Mesodermal cell (in vitro differentiated cells): ENCODE data around the gene ACO2.

Experiments used
- H3K27ac ChIP-seq: 2 replicates; pipeline ENCODE4 v1.7.0; 2013; ENCODE audit warnings: mild to moderate bottlenecking, low read depth, low read length, moderate library complexity; ENCODE audit not compliant: severe bottlenecking
- H3K36me3 ChIP-seq: 2 replicates; pipeline ENCODE4 v1.7.1; 2013; ENCODE audit warnings: mild to moderate bottlenecking, low read length, moderate library complexity; ENCODE audit not compliant: control insufficient read depth, insufficient read depth
- H3K4me1 ChIP-seq: one replicate; pipeline ENCODE4 v1.7.1; 2013; ENCODE audit warnings: mild to moderate bottlenecking, low read length; ENCODE audit not compliant: insufficient read depth, control insufficient read depth, poor library complexity, severe bottlenecking
- H3K4me3 ChIP-seq: 2 replicates; pipeline ENCODE4 v1.7.0; 2013; ENCODE audit warnings: low read length, control low read depth, mild to moderate bottlenecking; ENCODE audit not compliant: insufficient read depth, poor library complexity, severe bottlenecking; ENCODE audit errors: extremely low read depth
- H3K9me3 ChIP-seq: 2 replicates; pipeline ENCODE4 v1.7.1; 2013; ENCODE audit warnings: mild to moderate bottlenecking, low read length, moderate library complexity; ENCODE audit not compliant: control insufficient read depth
- WGBS, 2 experiments: methylation state at CpG; one replicate each; pipeline ENCODE4 v1.1.5; 2013; ENCODE audit warnings: missing lambda C conversion rate in 2 of 2; ENCODE audit not compliant: insufficient coverage in 2 of 2; 5-methylcytosine and 5-hydroxymethylcytosine counted together

ACO2 gene

DNA sequence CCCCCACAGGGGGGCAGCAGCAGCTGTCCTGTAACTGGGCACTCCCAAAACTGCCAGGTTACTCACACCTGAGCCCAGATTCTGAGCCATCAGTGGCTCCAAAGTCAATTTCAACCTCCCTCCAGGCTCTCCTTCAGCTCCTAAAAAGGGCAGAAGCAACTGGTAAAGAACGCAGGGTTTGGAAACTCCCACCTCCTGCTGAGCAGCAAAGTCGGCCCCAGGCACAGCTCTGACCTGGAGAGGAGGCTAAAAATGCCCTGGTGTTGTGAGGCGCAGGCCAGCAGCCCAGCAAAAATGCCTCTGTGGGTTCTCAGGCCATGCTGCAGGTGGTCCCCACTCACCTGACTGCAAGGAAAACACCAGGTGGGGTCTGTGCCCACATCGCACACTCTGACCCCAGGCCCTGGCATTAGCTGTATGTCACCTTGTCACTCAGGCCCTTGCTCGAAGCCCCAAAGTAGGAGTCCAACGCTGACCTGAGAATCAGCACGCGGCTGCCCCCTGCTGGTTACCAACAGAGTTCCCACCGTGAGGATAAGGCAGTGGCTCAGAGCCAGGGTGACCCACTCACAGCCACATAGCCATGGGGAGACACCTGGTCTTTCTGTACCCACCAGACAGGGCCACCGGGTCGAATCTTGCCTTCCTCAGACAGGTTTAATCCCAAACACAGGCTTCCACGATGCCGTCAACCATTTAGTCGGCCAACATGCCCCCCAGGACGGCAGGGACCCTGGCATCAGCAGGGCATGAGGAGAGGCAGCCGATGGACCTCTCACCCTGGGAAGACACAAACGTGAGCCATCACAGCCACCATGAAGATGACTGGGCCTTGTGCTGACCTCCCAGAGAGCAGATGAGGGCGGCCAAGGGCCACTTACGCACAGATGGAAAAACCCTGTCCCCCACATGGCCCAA lies 64.2 kb downstream of the ACO2 start:
- WGBS, 2 experiments = 60 to 66% methylated on average over 19 of the region's 19 CpGs
- H3K27ac ChIP-seq = no peak overlapping the region
- no peak overlapping the region for H3K4me3 ChIP-seq
- no peaks in the 10 kb centered on the region for H3K4me1 ChIP-seq
- no peaks in the 10 kb centered on the region for H3K9me3 ChIP-seq
- peaks cover 68% of the 10 kb centered on the region for H3K36me3 ChIP-seq

DNA sequence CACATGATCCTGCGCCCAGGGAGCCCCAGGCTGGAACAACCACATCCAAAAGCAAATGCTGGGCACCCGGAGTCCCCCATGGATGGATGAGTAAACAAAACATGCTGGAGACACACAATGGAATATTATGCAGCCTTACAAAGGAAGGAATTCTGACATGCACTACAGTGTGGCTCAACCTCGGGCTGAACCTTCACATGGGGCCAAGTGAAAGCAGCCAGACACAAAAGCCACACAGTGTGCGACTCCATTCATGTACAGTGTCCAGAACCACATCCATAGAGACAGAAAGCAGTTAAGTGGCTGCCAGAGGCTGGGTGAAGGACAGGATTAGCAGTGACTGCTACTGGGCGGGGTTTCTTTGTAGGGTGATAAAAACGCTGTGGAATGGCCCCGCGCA lies 65.3 kb downstream of the ACO2 start:
- WGBS, 2 experiments = 96 to 97% methylated on average over 7 of the region's 8 CpGs

DNA sequence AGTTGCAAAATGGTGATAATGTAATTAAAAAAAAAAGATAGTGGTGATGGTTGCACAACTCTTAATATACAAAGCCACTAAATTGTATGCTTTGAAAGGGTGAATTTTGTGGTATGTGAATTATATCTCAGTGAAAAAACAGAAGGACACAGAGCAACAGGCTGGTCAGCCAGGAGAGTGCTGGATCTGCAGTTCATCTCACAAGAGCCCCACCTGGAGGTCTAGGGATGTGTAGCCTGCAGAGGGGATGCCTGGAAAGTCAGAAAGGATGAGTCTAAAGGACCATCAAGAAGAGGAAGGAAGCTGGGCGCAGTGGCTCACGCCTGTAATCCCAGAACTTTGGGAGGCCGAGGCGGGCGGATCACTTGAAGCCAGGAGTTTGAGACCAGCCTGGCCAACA lies 66.3 kb downstream of the ACO2 start:
- no peak overlapping the region for H3K27ac ChIP-seq
- H3K36me3 ChIP-seq = peaks cover 74% of the 10 kb centered on the region
- no peaks in the 10 kb centered on the region for H3K9me3 ChIP-seq
- 88 to 90% methylated on average over 2 to 4 of the region's 5 CpGs for WGBS, 2 experiments
- no peaks in the 10 kb centered on the region for H3K4me1 ChIP-seq
- H3K4me3 ChIP-seq = no peak overlapping the region

More for the DNA sequence above, 65.3 kb downstream of the ACO2 start:
- Histone ChIP-seq H3K36me3 (peaks cover 74% of the 10 kb centered on the region), H3K4me1 (no peaks in the 10 kb centered on the region), H3K27ac (no peak overlapping the region), H3K4me3 (no peak overlapping the region), H3K9me3 (no peaks in the 10 kb centered on the region)

DNA sequence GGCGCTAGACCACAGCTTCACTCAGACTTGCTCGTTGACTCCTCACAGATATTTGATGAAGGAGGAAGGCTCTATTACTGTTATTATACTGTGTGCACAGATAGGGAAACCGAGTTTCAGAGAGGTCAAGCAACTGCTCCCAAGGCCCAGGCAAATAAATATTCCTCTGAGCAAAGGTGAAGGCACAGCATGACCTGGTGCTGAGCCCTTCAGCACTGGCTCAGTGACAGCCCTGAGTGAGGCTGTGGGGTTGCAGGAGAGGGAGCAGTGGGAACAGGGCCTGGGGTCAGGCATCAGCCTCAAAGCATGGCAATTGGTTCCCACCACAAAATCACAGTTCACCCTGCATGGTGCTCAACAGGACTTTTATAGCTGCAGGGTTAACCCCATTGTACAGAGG lies 68.3 kb downstream of the ACO2 start:
- Histone ChIP-seq H3K27ac (no peak overlapping the region), H3K4me1 (no peaks in the 10 kb centered on the region), H3K9me3 (no peaks in the 10 kb centered on the region), H3K36me3 (peaks cover 63% of the 10 kb centered on the region), H3K4me3 (no peak overlapping the region)
- WGBS, 2 experiments = 69 to 90% methylated on average over 2 to 3 of the region's 3 CpGs

DNA sequence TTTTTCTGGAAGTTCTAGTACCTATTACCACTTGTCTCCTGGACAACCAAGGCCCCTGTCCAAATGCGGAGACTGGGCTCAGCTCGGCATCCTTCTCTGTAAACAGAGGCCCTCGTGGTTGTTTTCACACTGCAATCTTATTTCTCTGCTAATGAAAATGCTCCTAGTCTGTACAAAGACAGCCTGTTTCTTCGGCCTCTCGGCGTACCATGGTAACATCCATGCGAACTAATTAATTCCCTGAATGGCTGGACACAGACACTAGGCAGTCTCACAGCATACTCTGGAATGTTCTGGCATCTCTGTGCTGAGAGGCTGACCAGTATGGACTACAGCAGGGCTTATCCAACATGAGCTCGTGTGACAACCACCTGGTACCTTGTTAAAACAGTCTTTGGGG lies 69.7 kb downstream of the ACO2 start:
- Histone ChIP-seq H3K36me3 (peaks cover 56% of the 10 kb centered on the region), H3K27ac (no peak overlapping the region), H3K4me3 (no peak overlapping the region), H3K9me3 (no peaks in the 10 kb centered on the region), H3K4me1 (peaks cover 4% of the 10 kb centered on the region)
- 93 to 98% methylated on average over 8 of the region's 8 CpGs for WGBS, 2 experiments

DNA sequence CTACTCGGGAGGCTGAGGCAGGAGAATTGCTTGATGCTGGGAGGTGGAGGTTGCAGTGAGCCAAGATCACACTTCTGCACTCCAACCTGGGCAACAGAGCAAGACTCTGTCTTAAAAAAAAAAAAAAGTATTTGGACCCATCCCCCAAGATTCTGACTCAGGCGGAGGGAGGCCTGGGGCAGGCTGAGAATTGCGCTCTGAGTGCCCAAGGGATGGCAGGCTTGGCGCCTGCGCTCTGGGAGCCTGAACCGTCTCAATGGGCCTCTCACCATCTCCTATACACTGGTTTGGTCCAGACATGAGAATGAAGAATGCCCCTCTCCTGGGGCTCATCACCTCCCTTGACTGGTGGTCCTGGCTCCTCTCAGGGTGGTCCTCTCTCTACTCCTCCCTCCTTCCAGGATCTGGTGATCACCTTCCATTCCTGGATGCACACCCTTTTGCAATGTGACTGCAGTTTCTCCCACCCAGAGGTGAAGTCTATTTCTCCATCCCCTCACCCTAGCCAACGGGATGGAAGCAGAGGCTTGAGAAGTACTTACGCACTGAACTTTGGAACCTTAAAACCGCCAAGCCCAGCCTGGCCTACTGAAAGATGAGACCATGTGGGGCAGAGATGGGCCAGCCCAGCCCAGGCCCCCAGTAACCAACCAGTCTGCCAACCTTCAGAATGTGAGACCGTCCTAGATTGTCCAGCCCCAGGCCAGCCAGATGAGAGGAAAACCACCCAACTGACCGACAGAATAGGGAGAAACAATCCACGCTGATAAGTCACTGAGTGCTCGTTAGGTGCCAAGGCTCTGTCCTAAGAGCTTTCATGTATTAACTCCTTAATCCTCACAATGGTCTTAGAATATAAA lies 70.5 kb downstream of the ACO2 start:
- H3K4me3 ChIP-seq = no peak overlapping the region
- 94 to 95% methylated on average over 12 of the region's 13 CpGs for WGBS, 2 experiments
- H3K9me3 ChIP-seq = no peaks in the 10 kb centered on the region
- H3K4me1 ChIP-seq = peaks cover 4% of the 10 kb centered on the region
- peaks cover 48% of the 10 kb centered on the region for H3K36me3 ChIP-seq
- H3K27ac ChIP-seq = no peak overlapping the region

DNA sequence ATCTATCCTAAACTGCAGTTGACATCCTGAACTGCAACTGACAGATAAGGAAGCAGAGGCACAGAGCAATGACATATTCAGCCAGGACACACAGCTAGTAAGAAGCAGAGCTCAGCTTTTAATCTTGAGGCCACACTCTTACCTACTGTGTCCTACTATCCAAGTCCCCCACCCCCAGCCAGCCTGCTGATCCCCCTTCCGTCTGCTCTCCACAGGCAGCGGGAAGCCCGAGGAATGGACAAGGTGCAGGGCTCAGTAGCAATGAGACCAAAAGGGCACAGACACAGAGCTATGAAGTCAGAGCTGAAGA lies 71.0 kb downstream of the ACO2 start:
- no peak overlapping the region for H3K27ac ChIP-seq
- H3K4me1 ChIP-seq = peaks cover 8% of the 10 kb centered on the region

DNA sequence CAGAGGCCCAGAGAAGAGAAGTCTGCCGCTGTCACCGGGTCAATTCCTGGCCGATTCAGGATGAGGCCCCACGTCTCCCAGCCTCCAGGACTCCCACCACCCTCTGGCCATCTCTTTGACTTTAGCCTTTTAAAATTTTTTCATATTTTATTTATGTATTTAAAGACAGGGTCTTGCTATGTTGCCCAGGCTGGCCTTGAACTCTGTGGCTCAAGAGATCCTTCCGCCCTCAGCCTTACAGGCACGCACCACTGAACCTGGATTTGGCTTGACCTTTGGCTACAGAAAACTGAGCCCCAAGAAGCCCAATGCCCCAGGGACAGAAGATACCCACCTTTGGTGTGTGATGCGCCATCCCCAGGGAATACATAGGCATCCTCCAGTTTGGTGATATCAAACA lies 71.4 kb downstream of the ACO2 start:
- WGBS, 2 experiments = 98 to 100% methylated on average over 2 to 7 of the region's 7 CpGs
- peaks cover 10% of the 10 kb centered on the region for H3K4me1 ChIP-seq
- peaks cover 42% of the 10 kb centered on the region for H3K36me3 ChIP-seq
- H3K27ac ChIP-seq = no peak overlapping the region
- no peak overlapping the region for H3K4me3 ChIP-seq
- H3K9me3 ChIP-seq = no peaks in the 10 kb centered on the region

More for the DNA sequence above, 71.0 kb downstream of the ACO2 start:
- 100% methylated on average over 2 to 3 of the region's 3 CpGs for WGBS, 2 experiments
- Histone ChIP-seq H3K9me3 (no peaks in the 10 kb centered on the region), H3K4me3 (no peak overlapping the region), H3K36me3 (peaks cover 45% of the 10 kb centered on the region)

DNA sequence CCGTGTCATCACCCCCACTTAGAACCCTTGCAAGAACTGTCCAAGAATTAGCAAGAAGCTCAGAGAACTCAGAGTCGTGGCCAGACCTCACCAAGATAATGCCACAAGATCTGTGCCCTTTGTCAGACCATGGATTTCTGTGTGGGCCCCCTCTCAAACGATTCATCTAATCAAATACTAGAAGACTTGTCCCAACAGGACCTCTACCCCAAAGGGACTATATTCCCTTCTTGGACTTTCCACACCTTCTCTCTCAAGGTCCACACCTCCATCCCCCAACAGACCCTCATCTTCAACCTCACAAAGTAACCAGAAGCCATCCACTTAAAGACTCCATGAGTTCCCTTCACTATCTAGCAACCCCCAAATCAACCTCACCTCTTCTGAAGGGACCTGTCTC lies 72.6 kb downstream of the ACO2 start:
- WGBS, 2 experiments = 95 to 100% methylated on average over 3 of the region's 3 CpGs
- peaks cover 10% of the 10 kb centered on the region for H3K4me1 ChIP-seq
- H3K27ac ChIP-seq = no peak overlapping the region
- no peaks in the 10 kb centered on the region for H3K9me3 ChIP-seq
- H3K4me3 ChIP-seq = no peak overlapping the region
- peaks cover 37% of the 10 kb centered on the region for H3K36me3 ChIP-seq

DNA sequence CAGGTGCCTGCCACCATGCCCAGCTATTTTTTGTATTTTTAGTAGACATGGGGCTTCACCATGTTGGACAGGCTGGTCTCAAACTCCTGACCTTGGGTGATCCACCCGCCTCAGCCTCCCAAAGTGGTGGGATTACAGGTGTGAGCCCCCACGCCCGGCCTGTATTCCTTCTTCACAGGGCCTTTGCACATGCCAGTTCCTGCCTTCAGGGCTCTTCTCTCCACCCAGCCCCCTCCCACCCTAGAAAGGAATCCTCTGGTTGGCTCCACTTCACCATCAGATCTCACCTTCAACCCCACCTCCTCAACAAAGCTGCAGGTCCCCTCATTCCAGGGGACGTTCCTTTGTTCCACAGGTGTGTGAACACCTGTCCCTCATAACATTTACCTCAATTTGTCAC lies 73.3 kb downstream of the ACO2 start:
- 96 to 100% methylated on average over 3 of the region's 4 CpGs for WGBS, 2 experiments
- Histone ChIP-seq H3K36me3 (peaks cover 35% of the 10 kb centered on the region), H3K27ac (no peak overlapping the region), H3K4me1 (peaks cover 10% of the 10 kb centered on the region), H3K4me3 (no peak overlapping the region), H3K9me3 (no peaks in the 10 kb centered on the region)
